OCI-LY7 (cell line): ENCODE measurements around the gene FUZ. TPM values are rescaled to one million over a fixed set of nuclear protein-coding genes. Genes with fewer than 3 reads are reported as not detected.

ENCODE experiments used
- BruUV-seq: library from RNA; stranded (reverse); fragments of 400-500 nt; replicated peaks from 2 replicates; lab custom pipeline; 2021; lab: Mats Ljungman, UMichigan
- CTCF ChIA-PET: fragments of 300-600 bp; sonication (Branson Sonifier 250); formaldehyde crosslinking; loops from one replicate; lab custom pipeline; 2022; ENCODE audit warnings: antibody characterized with exemption; ENCODE audit not compliant: unreplicated experiment; lab: Charles Lee
- POLR2A ChIA-PET: fragments of 300-600 bp; sonication (Branson Sonifier 250); formaldehyde crosslinking; loops from one replicate; lab custom pipeline; 2022; ENCODE audit warnings: antibody characterized with exemption; lab: Charles Lee
- DNase-seq: peaks from one replicate; pipeline ENCODE4 v3.0.0-alpha.2; 2015; ENCODE audit warnings: low spot score
- H2AFZ ChIP-seq: fragments of 200-600 bp; sonication (generic), shearing (Covaris generic); 2 replicates; pipeline ENCODE4 v1.6.1; 2014; ENCODE audit warnings: mild to moderate bottlenecking, antibody characterized with exemption, low read length, moderate library complexity
- H3K27ac ChIP-seq: fragments of 200-600 bp; sonication (generic); 2 replicates; pipeline ENCODE4 v1.5.1; 2014; ENCODE audit warnings: mixed run types, low read depth, mild to moderate bottlenecking, moderate library complexity, low read length, inconsistent platforms; ENCODE audit not compliant: poor library complexity, severe bottlenecking
- H3K36me3 ChIP-seq: fragments of 200-600 bp; sonication (generic); 2 replicates; pipeline ENCODE4 v1.6.1; 2014; ENCODE audit warnings: mild to moderate bottlenecking, antibody characterized with exemption, low read length, moderate library complexity, mixed read lengths; ENCODE audit not compliant: insufficient read depth
- H3K4me1 ChIP-seq: fragments of 200-600 bp; sonication (generic); 2 replicates; pipeline ENCODE4 v1.5.1; 2014; ENCODE audit warnings: mild to moderate bottlenecking, low read length; ENCODE audit not compliant: insufficient read depth, poor library complexity, severe bottlenecking
- H3K4me2 ChIP-seq: fragments of 200-600 bp; sonication (generic); 2 replicates; pipeline ENCODE4 v1.6.1; 2014; ENCODE audit warnings: mild to moderate bottlenecking, low read length
- H3K4me3 ChIP-seq: fragments of 200-600 bp; sonication (generic); 2 replicates; pipeline ENCODE4 v1.5.1; 2014; ENCODE audit warnings: mild to moderate bottlenecking, low read depth, low read length; ENCODE audit not compliant: poor library complexity, severe bottlenecking
- H3K79me2 ChIP-seq: fragments of 200-600 bp; sonication (generic); 2 replicates; pipeline ENCODE4 v1.6.1; 2016; ENCODE audit warnings: low read depth, mild to moderate bottlenecking, low read length, moderate library complexity, mixed read lengths; ENCODE audit not compliant: insufficient read depth
- H3K9me2 ChIP-seq: fragments of 200-600 bp; sonication (generic); 2 replicates; pipeline ENCODE4 v1.6.1; 2016; ENCODE audit warnings: mild to moderate bottlenecking, low read length, mixed read lengths; ENCODE audit not compliant: insufficient read depth
- H3K9me3 ChIP-seq: fragments of 200-600 bp; sonication (generic); 2 replicates; pipeline ENCODE4 v1.6.1; 2014; ENCODE audit warnings: mild to moderate bottlenecking, mixed run types, low read length, mixed read lengths
- H4K20me1 ChIP-seq: fragments of 200-600 bp; sonication (generic); 2 replicates; pipeline ENCODE4 v1.6.1; 2014; ENCODE audit warnings: mild to moderate bottlenecking, antibody characterized with exemption, low read length, moderate library complexity, mixed read lengths; ENCODE audit not compliant: insufficient read depth
- EZH2phosphoT487 ChIP-seq: fragments of 200-600 bp; sonication (generic); IDR thresholded peaks from 2 replicates; pipeline ENCODE4 v1.6.1; 2018; ENCODE audit warnings: low read depth, borderline replicate concordance, mild to moderate bottlenecking, mixed run types, antibody characterized with exemption, low read length, moderate library complexity, mixed read lengths
- intact Hi-C: fragments of 100-400 bp; cut with micrococcal nuclease; formaldehyde crosslinking; loops from one replicate; pipeline ENCODE4 v1.10.0; 2022; ENCODE audit not compliant: unreplicated experiment
- total RNA-seq, 2 experiments: library from RNA; depleted of rRNA in 1 of 2; stranded (reverse); fragments of >200 nt in 1 of 2; shearing (Covaris generic) in 1 of 2; gene quantifications; 2 replicates each; pipeline ENCODE4 v1.2.3, GENCODE V29; 2014 to 2022
- TF ChIP-seq, protein P1 (sequence below): fragments of 200-600 bp; sonication (generic); conservative IDR thresholded peaks from 2 replicates; pipeline ENCODE4 v1.5.1; 2014; ENCODE audit warnings: mild to moderate bottlenecking, antibody characterized with exemption, low read length, moderate library complexity, mixed read lengths

FUZ gene
- total RNA-seq, 2 experiments from 2014 or later = 28.1 to 33.6 TPM

DNA sequence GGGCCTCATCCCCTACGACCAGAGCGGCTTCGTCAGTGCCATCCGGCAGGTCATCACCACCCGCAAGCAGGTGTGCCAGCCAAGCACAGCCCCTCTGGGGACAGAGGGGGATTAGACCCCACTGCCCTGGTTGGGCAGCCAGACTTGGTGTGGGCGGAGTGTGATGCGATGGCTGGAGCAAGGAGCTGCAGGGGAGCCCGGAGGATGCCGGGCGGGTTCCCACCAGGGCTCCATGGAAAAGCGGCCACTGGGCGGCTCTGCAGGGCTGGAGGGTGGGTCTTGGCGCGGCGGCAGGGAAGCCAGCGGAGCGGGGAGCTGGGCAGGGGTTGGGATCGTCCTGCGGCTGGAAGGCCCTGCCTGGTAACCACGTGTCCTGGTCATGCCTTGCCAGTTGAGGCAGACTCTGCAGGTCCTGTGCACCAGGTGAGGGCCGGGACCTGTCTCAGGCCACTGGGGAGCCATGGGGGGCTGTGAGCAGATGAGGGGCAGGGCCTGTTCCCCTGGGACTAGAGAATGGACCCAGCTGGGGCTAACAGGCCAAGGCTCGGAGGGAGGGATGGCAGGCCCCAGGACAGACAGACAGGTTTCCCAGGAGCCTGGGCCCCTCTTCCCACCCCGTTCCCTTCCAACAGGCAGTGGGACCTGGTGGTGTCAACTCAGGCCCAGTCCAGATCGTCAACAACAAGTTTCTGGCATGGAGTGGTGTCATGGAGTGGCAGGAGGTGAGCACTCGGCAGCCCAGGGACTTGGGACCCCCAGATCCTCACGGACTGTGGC is 44.2 kb upstream of the FUZ start:
- DNase-seq = no peak
- Histone ChIP-seq H3K4me3 (no peak overlapping the region), H3K27ac (no peak overlapping the region), H3K9me3 (no peaks in the 10 kb centered on the region), H3K9me2 (no peaks in the 10 kb centered on the region), H3K4me2 (no peak overlapping the region), H3K36me3 (peaks cover 86% of the 10 kb centered on the region), H4K20me1 (peaks cover 15% of the 10 kb centered on the region), H3K79me2 (peaks cover 18% of the 10 kb centered on the region), H2AFZ (no peak overlapping the region), H3K4me1 (peaks cover 18% of the 10 kb centered on the region)
- intact Hi-C loops = no loop called here
- ChIA-PET POLR2A (no interaction called here), CTCF (no interaction called here)
- no peak for TF ChIP-seq EZH2phosphoT487
- TF ChIP-seq, protein P1, sequence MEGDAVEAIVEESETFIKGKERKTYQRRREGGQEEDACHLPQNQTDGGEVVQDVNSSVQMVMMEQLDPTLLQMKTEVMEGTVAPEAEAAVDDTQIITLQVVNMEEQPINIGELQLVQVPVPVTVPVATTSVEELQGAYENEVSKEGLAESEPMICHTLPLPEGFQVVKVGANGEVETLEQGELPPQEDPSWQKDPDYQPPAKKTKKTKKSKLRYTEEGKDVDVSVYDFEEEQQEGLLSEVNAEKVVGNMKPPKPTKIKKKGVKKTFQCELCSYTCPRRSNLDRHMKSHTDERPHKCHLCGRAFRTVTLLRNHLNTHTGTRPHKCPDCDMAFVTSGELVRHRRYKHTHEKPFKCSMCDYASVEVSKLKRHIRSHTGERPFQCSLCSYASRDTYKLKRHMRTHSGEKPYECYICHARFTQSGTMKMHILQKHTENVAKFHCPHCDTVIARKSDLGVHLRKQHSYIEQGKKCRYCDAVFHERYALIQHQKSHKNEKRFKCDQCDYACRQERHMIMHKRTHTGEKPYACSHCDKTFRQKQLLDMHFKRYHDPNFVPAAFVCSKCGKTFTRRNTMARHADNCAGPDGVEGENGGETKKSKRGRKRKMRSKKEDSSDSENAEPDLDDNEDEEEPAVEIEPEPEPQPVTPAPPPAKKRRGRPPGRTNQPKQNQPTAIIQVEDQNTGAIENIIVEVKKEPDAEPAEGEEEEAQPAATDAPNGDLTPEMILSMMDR = no peak
- no TSS peak for BruUV-seq

DNA sequence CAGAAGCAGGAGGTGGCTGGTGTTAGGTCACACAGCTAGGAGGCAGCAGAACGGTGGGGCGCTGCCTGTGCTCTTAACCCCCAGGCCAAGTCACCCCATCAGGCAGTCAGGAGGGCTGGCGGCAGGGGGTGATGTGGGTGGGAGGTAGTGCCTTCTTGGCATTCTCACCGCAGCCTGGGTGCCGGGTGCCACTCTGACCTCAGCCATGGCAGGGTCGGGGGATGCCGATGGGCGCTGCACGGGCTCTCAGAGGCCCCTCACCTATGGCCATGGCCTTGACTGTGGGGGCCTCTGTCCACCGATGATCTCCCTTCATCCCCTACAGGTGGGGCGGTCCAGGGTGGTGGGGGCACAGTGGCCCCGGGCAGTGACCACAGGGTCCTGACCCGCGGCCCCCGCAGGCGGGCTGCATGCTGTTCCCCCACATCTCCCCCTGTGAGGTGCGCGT is 43.5 kb upstream of the FUZ start:
- peaks cover 21% of the 10 kb centered on the region for H3K4me1 ChIP-seq
- no peaks in the 10 kb centered on the region for H3K9me3 ChIP-seq
- intact Hi-C loops = no loop called here
- no peak overlapping the region for H3K4me2 ChIP-seq
- no peak overlapping the region for H3K27ac ChIP-seq
- peaks cover 82% of the 10 kb centered on the region for H3K36me3 ChIP-seq
- no TSS peak for BruUV-seq
- no peak for DNase-seq
- POLR2A ChIA-PET = no interaction called here
- H2AFZ ChIP-seq = no peak overlapping the region
- H3K79me2 ChIP-seq = peaks cover 24% of the 10 kb centered on the region
- H3K9me2 ChIP-seq = no peaks in the 10 kb centered on the region
- CTCF ChIA-PET = no interaction called here
- H4K20me1 ChIP-seq = peaks cover 20% of the 10 kb centered on the region
- no peak overlapping the region for H3K4me3 ChIP-seq
- TF ChIP-seq, protein P1 = no peak
- TF ChIP-seq EZH2phosphoT487 = no peak
